ENCODE results near the gene ARRDC3.
"Not testable (repeated sequence)": the region's sequence is repeated elsewhere in the genome, so short reads cannot be mapped to it uniquely, and the experiment has no call there.

The ARRDC3 gene

DNA sequence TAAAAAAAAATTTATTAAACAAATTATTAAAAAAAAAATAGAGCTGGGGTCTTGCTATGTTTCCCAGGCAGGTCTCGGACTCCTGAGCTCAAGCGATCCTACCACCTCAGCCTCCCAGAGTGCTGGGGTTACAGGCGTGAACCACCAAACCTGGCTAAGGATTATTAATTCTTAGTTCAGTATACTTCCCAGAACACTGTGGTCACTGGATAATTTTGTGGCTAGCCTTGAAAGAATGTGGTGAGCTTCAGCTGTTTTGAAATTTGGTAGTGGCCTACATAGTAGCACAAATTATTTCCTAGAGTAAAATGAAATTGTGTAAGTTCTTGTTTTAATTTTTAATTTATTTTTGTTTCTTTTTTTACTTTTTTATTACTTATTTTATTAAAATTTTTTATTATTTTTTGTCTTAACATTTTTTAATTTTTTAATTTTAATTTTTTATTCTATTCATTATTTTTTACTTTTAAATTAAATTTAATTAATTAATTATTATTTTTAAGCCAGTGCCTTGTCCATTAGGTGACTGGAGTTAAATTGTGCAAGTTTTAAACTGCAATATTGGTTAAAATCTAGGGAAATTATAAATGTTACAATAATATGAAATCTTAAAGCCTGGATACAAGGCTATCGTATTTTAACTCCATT is 23.0 kb downstream of the ARRDC3 start:
- DNase-seq (ENCODE audit: low read depth): no peak

DNA sequence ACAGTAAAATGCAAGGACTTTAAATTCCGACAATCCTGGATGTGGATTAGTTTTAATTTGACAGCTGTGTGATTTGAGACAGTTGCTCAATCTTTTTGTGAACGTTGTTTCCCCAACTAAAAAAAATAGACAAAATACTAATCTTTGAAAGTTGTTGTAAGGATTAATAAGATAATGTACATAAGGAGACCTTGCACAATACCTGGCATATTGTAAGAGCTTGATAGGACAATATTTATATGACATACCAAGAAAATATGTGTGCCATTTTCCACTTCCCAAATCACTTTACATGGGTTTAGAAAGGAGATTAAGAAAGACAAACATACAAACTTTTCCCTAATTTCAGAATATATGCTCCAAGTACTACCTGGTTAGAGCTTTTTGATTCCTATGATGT is 25.3 kb downstream of the ARRDC3 start:
- DNase-seq (ENCODE audit: low read depth): no peak

DNA sequence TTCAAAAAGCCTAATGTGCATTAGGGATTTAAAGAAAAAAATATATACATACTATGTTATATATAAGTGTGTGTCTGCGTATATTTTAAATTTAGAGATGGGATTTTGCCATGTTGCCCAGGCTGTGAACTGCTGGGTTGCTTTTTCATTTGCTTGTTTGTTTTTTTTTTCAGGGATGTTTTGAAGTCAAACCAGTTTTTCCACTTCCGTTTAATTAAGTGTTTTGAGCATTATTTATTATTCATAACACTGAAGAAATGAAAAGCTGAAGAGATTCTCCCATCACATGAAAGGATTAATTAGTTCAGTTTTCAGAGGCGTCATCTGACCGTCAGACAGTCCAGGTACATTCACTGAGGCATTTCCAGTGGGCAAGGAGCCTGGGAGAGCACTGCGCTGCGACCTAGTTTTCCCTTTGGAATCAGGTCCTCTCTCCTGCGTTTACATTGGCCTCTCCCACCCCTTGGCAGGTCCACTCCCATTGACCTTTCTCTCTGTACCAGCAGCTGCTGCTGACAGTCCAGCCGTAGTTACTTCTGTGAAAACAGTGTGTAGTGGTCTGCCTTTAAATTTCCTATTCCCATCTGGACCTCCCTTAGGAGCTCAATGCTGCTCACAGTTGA is 26.0 kb downstream of the ARRDC3 start:
- DNase-seq (ENCODE audit: low read depth): no peak

DNA sequence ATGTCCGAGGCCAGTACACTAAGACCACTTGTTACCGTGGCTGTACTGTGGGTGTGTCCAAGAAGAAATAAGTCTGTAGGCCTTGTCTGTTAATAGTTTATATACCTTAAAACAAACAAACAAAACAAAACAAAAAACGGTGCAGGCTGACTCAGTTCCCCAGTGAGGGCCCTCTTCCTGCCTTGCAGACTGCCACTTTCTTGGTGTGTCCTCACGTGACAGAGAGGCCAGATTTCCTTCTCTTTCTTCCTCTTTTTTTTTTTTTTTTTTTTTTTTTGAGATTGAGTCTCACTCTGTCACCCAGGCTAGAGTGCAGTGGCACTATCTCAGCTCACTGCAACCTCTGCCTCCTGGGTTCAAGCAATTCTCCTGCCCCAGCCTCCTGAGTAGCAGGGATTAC is 28.2 kb downstream of the ARRDC3 start:
- DNase-seq (ENCODE audit: low read depth): not testable (repeated sequence)

DNA sequence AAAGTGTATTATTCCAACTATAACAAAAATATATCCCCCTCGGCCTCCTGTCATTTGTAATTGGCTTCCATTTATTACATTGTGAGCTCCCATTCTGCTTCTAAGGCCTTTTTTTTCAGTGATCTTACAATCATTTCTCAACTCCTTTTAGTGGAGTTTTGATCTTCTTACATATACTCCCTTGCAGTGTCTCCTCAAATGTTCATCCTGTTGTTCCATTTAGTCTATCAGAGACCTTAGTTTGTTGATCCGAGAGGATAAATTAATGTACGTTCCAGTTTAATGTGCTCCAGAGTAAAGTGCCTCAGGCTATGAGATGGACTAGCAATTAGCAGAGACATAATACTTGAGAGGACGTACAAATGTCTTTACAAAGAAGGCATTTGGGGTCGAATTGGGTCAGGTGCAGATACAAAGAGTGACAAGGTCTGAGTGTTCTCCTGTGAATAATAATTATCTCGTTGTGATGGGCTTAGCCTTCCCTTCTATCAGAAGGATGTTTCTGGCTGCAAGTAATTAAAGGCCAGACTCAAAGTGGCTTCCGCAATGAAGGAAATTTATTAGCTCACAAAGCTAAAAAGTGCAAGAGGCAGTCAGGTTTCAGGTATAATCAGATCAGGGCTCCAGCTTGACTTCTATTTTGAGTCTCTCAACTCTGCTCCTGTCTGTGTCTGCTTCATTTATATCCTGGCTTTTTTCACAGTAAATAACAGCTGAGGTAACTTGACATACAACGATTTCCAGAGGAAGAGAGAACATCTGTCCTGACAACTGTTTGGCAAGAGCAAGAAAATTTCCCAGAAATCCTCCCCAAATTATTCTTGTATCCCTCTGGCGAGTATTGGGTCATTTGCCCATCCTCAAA is 30.1 kb downstream of the ARRDC3 start:
- DNase-seq (ENCODE audit: low read depth): no peak

DNA sequence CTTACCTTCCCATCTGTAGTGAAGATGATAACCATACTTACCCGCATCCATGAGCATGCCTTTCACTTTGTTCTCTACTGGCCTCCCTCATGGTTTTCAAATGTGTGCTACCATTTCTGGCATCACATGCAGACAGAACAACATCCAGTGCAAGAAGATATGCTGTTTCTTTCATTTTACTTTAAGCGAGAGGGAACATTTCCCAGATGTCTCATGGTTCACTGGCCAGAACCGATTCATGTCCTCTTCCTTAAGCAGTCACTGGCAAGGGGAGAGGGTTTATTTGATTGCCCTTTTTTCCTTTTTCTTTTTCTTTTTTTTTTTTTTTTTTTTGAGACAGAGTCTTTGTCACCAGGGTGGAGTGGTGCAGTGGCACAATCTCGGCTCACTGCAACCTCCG is 37.7 kb downstream of the ARRDC3 start:
- no peak for DNase-seq (ENCODE audit: low read depth)

DNA sequence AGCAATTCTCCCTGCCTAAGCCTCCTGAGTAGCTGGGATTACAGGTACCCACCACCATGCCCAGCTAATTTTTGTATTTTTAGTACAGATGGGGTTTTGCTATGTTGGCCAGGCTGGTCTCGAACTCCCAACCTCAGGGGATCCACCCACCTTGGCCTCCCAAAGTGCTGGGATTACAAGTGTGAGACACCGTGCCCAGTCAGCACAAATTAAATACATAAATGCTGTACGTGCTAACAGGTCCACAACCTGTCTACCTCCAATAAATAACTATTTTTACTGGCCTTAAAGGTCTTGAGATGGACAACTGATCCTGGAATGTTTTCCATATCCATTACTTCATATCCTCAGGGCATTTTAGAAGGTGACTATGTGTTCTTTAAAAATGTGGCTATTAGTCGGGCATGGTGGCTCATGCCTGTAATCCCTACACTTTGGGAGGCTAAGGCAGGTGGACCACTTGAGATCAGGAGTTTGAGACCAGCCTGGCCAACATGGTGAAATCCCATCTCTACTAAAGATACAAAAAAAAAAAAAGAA is 38.4 kb downstream of the ARRDC3 start:
- not testable (repeated sequence) for DNase-seq (ENCODE audit: low read depth)

DNA sequence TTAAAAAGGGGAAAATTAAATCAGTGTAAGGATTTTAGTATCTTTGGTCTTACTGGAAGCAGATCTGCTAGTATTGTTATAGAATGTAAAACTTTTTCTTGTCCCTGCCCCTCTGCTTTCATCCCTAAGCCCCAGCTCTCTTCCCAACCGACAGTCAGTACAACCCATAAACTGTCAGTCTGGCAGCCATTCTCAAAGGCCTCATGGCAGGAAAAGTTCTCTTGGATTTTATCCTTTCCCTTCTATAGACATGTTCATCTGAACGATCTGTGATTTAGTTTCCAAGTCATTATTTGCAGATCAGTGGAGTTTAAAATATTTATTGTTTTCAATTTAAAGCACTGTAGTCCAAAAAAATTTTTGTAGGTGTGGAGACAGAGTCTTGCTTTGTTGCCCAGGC is 39.2 kb downstream of the ARRDC3 start:
- no peak for DNase-seq (ENCODE audit: low read depth)

DNA sequence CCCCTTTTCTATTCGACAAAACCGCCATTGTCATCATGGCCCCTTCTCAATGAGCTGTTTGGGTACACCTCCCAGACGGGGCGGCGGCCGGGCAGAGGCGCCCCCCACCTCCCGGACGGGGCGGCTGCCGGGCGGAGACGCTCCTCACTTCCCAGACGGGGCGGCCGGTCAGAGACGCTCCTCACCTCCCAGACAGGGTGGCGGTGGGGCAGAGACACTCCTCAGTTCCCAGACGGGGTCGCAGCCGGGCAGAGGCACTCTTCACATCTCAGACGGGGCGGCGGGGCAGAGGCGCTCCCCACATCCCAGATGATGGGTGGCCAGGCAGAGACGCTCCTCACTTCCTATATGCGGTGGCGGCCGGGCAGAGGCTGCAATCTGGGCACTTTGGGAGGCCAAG is 40.2 kb downstream of the ARRDC3 start:
- not testable (repeated sequence) for DNase-seq (ENCODE audit: low read depth)

DNA sequence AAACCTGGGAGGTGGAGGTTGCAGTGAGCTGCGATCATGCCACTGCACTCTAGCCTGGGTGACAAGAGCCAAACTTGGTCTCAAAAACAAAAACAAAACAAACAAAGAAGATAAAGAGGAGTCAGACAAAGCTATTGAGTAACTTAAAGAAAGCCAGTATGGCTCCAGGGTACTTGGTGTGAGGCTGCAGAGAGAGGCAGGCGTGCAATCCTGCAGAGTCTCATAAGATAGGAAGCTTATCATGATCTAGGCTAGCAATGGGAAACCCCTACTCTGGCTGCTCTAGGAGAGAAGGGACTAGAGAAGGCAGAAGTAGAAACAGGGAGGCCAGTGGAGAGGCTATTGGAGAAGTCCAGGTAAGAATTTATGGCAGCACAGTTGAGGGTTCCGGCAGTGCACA is 42.0 kb downstream of the ARRDC3 start:
- DNase-seq (ENCODE audit: low read depth): no peak

DNA sequence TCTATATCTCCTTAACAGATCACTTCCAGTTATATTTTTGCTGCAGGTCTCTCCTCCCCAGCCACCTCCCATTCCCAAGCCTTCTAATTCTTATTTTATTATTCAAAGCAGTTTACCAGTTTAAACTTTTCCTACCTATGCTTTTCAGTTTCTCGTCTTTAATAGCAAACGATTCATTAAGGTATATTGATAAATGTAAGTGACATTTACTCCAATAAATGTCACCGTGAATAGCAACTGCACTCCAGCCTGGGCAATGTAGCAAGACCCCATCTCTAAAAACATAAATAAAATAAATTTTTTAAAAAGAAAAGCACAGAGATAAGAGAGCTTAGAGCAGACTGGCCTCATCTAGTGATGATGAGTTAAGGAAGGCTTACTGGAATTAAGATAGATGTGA is 42.6 kb downstream of the ARRDC3 start:
- no peak for DNase-seq (ENCODE audit: low read depth)

DNA sequence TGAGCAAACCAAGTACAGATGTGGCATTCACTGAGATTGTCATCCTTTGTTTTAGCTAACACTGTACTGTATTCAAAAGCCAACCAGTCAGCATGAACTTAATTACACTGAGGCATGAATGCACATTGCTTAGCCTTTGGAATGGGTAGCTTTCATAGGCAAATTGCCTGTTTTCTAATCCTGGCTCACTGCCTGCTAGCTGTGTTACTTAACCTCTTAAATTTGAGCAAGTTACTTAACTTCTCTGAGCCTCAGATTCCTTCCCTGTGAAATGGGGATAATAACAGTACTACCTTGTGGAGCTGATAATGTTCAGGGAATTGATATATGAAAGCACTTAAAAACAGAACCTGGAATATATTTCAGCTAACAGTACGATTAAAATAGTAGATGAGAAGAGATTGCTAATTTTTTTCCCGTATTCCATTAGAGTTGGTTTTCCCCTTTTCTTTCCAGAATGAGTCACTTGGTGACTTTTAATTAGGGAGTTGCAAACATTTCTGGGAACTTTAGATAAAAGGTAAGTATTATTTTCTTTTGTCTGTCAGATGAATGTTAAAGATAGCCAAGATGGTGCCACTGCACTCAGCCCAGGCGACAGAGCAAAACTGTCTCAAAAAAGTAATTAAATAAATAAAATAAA is 43.9 kb downstream of the ARRDC3 start:
- DNase-seq (ENCODE audit: low read depth): no peak

DNA sequence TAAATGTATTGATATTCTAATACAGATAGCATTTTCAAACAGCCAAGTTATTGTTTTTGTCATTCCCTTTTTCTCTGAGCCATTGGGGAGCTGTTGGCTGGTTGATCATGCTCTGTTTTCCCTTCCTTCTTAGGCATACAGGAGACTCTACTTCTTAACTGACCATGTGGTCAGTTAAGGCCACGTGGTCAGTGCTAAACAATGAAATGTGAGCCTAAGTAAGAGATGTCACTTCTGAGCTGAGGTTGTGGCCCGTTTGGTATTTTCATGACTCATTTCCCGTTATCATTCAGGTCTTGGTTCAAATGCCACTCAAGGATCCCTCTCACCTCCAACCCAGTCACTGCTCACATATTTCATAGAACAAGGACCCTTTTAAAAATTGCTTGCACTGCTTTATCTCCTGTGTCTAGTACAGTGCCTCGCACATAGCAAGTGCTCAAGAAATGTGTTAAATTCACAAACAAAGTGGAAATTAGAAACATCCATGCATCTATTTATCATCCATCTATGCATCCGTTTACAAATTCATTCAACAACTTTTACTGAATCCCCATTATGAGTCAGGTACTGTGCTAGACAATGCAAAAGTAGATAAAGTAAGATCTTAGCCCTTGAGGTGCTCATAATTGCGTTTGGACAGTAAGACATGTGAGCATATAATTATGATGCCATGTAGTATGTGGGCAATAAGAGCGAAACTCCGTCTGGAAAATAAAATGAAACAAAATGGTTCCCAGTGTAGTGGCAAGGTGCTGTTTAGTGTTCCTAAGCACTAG is 50.7 kb downstream of the ARRDC3 start:
- DNase-seq (ENCODE audit: low read depth): no peak

DNA sequence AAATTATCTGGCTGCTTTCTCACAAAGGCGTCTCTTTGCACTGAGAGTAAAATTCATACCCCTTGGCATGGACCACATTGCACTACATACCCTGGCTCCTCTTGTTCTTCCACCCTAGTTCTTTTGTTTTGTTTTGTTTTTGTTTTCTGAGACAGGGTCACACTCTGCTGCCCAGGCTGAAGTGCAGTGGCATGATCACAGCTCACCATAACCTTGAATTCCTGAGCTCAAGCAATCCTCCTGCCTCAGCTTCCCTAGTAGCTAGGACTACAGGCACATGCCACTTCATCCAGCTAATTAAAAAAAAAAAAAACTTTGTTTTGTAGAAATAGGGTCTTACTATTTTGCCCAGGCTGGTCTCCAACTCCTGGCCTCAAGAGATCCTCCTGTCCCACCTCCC is 51.4 kb downstream of the ARRDC3 start:
- no peak for DNase-seq (ENCODE audit: low read depth)

DNA sequence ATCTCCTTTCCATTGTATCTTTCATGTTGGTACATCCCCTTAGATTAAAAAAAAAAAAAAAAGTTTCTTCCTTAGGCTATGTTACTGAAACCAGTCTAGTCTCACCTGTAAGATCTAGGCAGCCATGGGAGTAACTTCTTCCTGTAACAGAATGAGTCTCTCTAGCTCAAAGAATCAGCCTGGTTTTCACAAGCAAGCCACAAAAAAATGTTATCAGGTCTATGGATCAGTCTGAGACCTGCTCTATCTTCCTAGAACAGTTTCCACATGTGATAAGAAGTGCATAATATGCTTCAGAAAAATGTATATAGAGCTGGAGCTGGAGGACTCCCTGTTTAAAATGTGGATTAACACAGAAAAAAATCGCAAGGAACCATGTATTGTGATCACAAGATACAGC is 53.8 kb downstream of the ARRDC3 start:
- DNase-seq (ENCODE audit: low read depth): no peak

DNA sequence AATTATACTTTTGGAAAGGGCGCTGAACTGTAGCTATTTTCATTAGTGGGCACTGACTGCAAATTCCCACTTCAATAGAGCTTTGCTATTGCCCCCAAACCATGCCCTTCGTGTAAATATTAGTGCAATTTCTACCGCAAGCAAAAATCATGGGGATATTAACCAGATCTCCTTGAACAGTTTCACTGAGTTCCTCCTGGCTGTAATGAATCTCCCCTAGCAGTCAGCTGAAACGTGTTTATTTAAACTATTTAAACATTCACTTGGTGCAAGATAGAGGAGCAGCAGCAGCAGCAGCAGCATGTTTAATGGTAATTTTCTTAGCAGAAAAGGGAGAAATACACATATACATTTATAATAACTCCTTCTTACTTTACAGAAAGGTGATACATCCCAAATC is 54.4 kb downstream of the ARRDC3 start:
- no peak for DNase-seq (ENCODE audit: low read depth)

DNA sequence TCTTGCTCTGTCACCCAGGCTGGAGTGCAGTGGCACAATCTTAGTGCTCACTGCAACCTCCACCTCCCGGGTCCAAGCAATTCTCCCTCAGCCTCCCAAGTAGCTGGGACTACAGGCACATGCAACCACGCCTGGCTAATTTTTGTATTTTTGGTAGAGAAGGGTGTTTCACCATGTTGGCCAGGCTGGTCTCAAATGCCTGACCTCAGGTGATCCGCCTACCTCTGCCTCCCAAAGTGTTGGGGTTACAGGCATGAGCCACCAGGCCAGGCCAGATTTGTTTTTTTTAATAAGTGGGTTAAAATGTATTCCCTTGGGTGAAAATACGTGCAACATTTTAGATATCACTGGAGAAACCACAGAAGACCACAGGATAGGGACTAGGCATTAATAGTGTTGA is 60.1 kb downstream of the ARRDC3 start:
- DNase-seq (ENCODE audit: low read depth): not testable (repeated sequence)

DNA sequence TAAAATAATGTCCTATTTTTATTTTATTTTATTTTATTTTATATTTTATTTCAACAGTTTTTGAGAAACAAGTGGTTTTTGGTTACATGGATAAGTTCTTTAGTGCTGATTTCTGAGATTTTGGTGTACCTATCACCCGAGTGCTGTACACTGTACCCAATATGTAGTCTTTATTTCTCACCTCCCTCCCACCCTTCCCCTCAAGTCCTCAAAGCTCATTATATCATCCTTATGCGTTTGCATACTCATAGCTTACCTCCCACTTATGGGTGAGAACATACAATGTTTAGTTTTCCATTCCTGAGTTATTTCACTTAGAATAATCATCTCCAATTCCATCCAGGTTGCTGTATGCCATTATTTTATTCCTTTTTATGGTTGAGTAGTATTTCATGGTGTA is 63.5 kb downstream of the ARRDC3 start:
- DNase-seq (ENCODE audit: low read depth): no peak

DNA sequence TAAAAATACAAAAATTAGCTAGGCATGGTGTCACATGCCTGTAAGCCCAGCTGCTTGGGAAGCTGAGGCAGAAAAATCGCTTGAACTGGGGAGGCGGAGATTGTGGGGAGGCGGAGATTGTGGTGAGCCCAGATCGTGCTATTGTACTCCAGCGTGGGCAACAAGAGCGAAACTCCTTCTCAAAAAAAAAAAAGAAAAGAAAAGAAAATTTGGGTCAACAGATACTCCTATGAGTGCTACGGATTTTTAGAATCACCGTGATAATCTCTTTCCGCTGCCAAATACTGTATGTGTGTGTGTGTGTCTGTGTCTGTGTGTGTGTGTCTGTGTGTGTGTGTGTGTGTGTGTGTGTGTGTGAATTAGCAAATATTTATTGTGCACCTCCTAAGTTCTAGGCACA is 64.4 kb downstream of the ARRDC3 start:
- DNase-seq (ENCODE audit: low read depth): no peak
